Measurements from ENCODE around the gene MAP1LC3C.

- no peak for TF ChIP-seq REST (IDR thresholded peaks at IDR 0.05; ENCODE audit: insufficient read depth in 1 of 2, low read depth in 2 of 2, low read length in 2 of 2)
- TF ChIP-seq POLR2AphosphoS5 (IDR thresholded peaks at IDR 0.05; ENCODE audit: low read depth, low read length), result no peak
- no peak for TF ChIP-seq TAF1 (IDR thresholded peaks at IDR 0.05; ENCODE audit: borderline replicate concordance, insufficient read depth, low read length)
- no peak for TF ChIP-seq FOXP2 (optimal IDR thresholded peaks at IDR 0.05; ENCODE audit: borderline replicate concordance, extremely low read depth, extremely low read length, insufficient read depth)
Measured at GRCh38 chr1:241962153-241962552, 36.7 kb downstream of the MAP1LC3C start.
